HEK293 (cell line): ENCODE measurements around the gene R3HDM2.

Experiments
- CTCF ChIA-PET: fragments of 350-600 bp; formaldehyde crosslinking; extraction: SDS; loops from one replicate; lab custom pipeline; 2021; ENCODE audit warnings: antibody characterized with exemption; lab: Yijun Ruan, JAX
- POLR2A ChIA-PET: fragments of 300-600 bp; formaldehyde crosslinking; extraction: SDS; loops from one replicate; lab custom pipeline; 2020; ENCODE audit warnings: antibody characterized with exemption, inconsistent platforms; lab: Yijun Ruan, JAX
- H3K27ac ChIP-seq: fragments of 200-500 bp; sonication (Bioruptor generic); 2 replicates; pipeline ENCODE4 v1.5.1; 2014; ENCODE audit warnings: low read depth, low read length, control low read depth, inconsistent platforms; ENCODE audit errors: extremely low read depth
- H3K36me3 ChIP-seq, 2 experiments: fragments of 200-500 bp in 1 of 2; sonication (Bioruptor generic) in 1 of 2; 1 replicate in 1 of 2; 2 replicates in 1 of 2; pipeline ENCODE4 v1.5.1; 2014 to 2017; ENCODE audit warnings: inconsistent platforms in 2 of 2, low read length in 2 of 2; ENCODE audit not compliant: control insufficient read depth in 2 of 2, insufficient read depth in 1 of 2
- H3K4me1 ChIP-seq: fragments of 200-500 bp; sonication (Bioruptor generic); 2 replicates; pipeline ENCODE4 v1.5.1; 2014; ENCODE audit warnings: mild to moderate bottlenecking, low read length, inconsistent platforms; ENCODE audit not compliant: control insufficient read depth, insufficient read depth
- H3K4me3 ChIP-seq: 2 replicates; pipeline ENCODE4 v1.5.1; 2011; ENCODE audit warnings: low read depth, mild to moderate bottlenecking, control low read depth, low read length, moderate library complexity
- H3K9me3 ChIP-seq: fragments of 200-500 bp; sonication (Bioruptor generic); 2 replicates; pipeline ENCODE4 v1.5.1; 2014; ENCODE audit warnings: low read depth, low read length, inconsistent platforms; ENCODE audit not compliant: control insufficient read depth, insufficient read depth
- GFI1B ChIP-seq: fragments of 450-650 bp; formaldehyde crosslinking; IDR thresholded peaks from 2 replicates; pipeline ENCODE4 v1.5.1; 2016; ENCODE audit warnings: missing biosample characterization, missing genetic modification characterization
- GLIS2 ChIP-seq: fragments of 450-650 bp; formaldehyde crosslinking; IDR thresholded peaks from 2 replicates; pipeline ENCODE4 v1.5.1; 2016; ENCODE audit warnings: missing biosample characterization, missing genetic modification characterization
- KLF8 ChIP-seq: fragments of 450-650 bp; formaldehyde crosslinking; IDR thresholded peaks from 2 replicates; pipeline ENCODE4 v1.5.1; 2016; ENCODE audit warnings: missing biosample characterization, missing genetic modification characterization
- KLF9 ChIP-seq: fragments of 450-650 bp; formaldehyde crosslinking; IDR thresholded peaks from 2 replicates; pipeline ENCODE4 v1.5.1; 2016; ENCODE audit warnings: missing biosample characterization, missing genetic modification characterization, low read depth
- MYNN ChIP-seq: fragments of 450-650 bp; formaldehyde crosslinking; IDR thresholded peaks from 2 replicates; pipeline ENCODE4 v1.5.1; 2016; ENCODE audit warnings: missing biosample characterization, missing genetic modification characterization, borderline replicate concordance
- RBAK ChIP-seq: fragments of 450-650 bp; formaldehyde crosslinking; IDR thresholded peaks from 2 replicates; pipeline ENCODE4 v1.5.1; 2016; ENCODE audit warnings: missing biosample characterization, missing genetic modification characterization
- SP7 ChIP-seq: fragments of 450-650 bp; formaldehyde crosslinking; IDR thresholded peaks from 2 replicates; pipeline ENCODE4 v1.5.1; 2016; ENCODE audit warnings: missing biosample characterization, missing genetic modification characterization
- YY2 ChIP-seq: fragments of 450-650 bp; formaldehyde crosslinking; IDR thresholded peaks from 2 replicates; pipeline ENCODE4 v1.5.1; 2016; ENCODE audit warnings: missing biosample characterization, missing genetic modification characterization
- ZBTB20 ChIP-seq: fragments of 450-650 bp; formaldehyde crosslinking; IDR thresholded peaks from 2 replicates; pipeline ENCODE4 v1.5.1; 2016; ENCODE audit warnings: missing biosample characterization, missing genetic modification characterization
- ZBTB8A ChIP-seq: fragments of 450-650 bp; formaldehyde crosslinking; IDR thresholded peaks from 2 replicates; pipeline ENCODE4 v1.5.1; 2016; ENCODE audit warnings: missing biosample characterization, missing genetic modification characterization
- ZNF10 ChIP-seq: fragments of 450-650 bp; formaldehyde crosslinking; IDR thresholded peaks from 2 replicates; pipeline ENCODE4 v1.5.1; 2017; ENCODE audit warnings: missing biosample characterization, missing genetic modification characterization
- ZNF133 ChIP-seq: fragments of 450-650 bp; formaldehyde crosslinking; IDR thresholded peaks from 2 replicates; pipeline ENCODE4 v1.5.1; 2016; ENCODE audit warnings: missing biosample characterization, missing genetic modification characterization
- ZNF239 ChIP-seq: fragments of 450-650 bp; formaldehyde crosslinking; IDR thresholded peaks from 2 replicates; pipeline ENCODE4 v1.5.1; 2016; ENCODE audit warnings: missing biosample characterization, missing genetic modification characterization
- ZNF335 ChIP-seq: fragments of 450-650 bp; formaldehyde crosslinking; conservative IDR thresholded peaks from 2 replicates; pipeline ENCODE4 v1.5.1; 2016; ENCODE audit warnings: missing biosample characterization, missing genetic modification characterization
- ZNF416 ChIP-seq: fragments of 450-650 bp; formaldehyde crosslinking; IDR thresholded peaks from 2 replicates; pipeline ENCODE4 v1.5.1; 2016; ENCODE audit warnings: missing biosample characterization, missing genetic modification characterization
- ZNF473 ChIP-seq: fragments of 450-650 bp; formaldehyde crosslinking; IDR thresholded peaks from 2 replicates; pipeline ENCODE4 v1.5.1; 2017; ENCODE audit warnings: missing biosample characterization, missing genetic modification characterization
- ZNF514 ChIP-seq: fragments of 450-650 bp; formaldehyde crosslinking; IDR thresholded peaks from 2 replicates; pipeline ENCODE4 v1.5.1; 2016; ENCODE audit warnings: missing biosample characterization, missing genetic modification characterization
- ZNF544 ChIP-seq: fragments of 450-650 bp; formaldehyde crosslinking; IDR thresholded peaks from 2 replicates; pipeline ENCODE4 v1.5.0; 2017; ENCODE audit warnings: missing biosample characterization, missing genetic modification characterization
- ZNF677 ChIP-seq: fragments of 450-650 bp; IDR thresholded peaks from 2 replicates; pipeline ENCODE4 v1.5.0; 2018; ENCODE audit warnings: missing biosample characterization, mild to moderate bottlenecking, missing genetic modification characterization, moderate library complexity
- ZNF747 ChIP-seq: fragments of 450-650 bp; formaldehyde crosslinking; IDR thresholded peaks from 2 replicates; pipeline ENCODE4 v1.5.1; 2016; ENCODE audit warnings: missing biosample characterization, missing genetic modification characterization
- ZNF791 ChIP-seq: fragments of 450-650 bp; formaldehyde crosslinking; IDR thresholded peaks from 2 replicates; pipeline ENCODE4 v1.5.1; 2016; ENCODE audit warnings: missing biosample characterization, missing genetic modification characterization
- ZNF843 ChIP-seq: fragments of 450-650 bp; formaldehyde crosslinking; IDR thresholded peaks from 2 replicates; pipeline ENCODE4 v1.5.1; 2016; ENCODE audit warnings: missing biosample characterization, missing genetic modification characterization
- ZSCAN30 ChIP-seq: fragments of 450-650 bp; IDR thresholded peaks from 2 replicates; pipeline ENCODE4 v1.5.1; 2018; ENCODE audit warnings: missing biosample characterization, mild to moderate bottlenecking, missing genetic modification characterization, moderate library complexity
- TF ChIP-seq, protein P1 (sequence below): sonication (generic); formaldehyde crosslinking; IDR thresholded peaks from 2 replicates; pipeline ENCODE4 v1.8.1; 2022; ENCODE audit warnings: mild to moderate bottlenecking, moderate library complexity, missing genetic modification reagents
- TF ChIP-seq, protein P2 (sequence below): fragments of 450-650 bp; formaldehyde crosslinking; IDR thresholded peaks from 2 replicates; pipeline ENCODE4 v1.5.1; 2016; ENCODE audit warnings: missing biosample characterization, missing genetic modification characterization
- TF ChIP-seq, protein P3 (sequence below): fragments of 450-650 bp; formaldehyde crosslinking; IDR thresholded peaks from 2 replicates; pipeline ENCODE4 v1.5.1; 2016; ENCODE audit warnings: missing biosample characterization, missing genetic modification characterization, low read depth
- TF ChIP-seq, protein P4 (sequence below): fragments of 450-650 bp; formaldehyde crosslinking; IDR thresholded peaks from 2 replicates; pipeline ENCODE4 v1.5.1; 2016; ENCODE audit warnings: missing biosample characterization, missing genetic modification characterization
- TF ChIP-seq, protein P5 (sequence below): fragments of 450-650 bp; formaldehyde crosslinking; IDR thresholded peaks from 2 replicates; pipeline ENCODE4 v1.5.1; 2016; ENCODE audit warnings: missing biosample characterization, missing genetic modification characterization

The R3HDM2 gene

DNA sequence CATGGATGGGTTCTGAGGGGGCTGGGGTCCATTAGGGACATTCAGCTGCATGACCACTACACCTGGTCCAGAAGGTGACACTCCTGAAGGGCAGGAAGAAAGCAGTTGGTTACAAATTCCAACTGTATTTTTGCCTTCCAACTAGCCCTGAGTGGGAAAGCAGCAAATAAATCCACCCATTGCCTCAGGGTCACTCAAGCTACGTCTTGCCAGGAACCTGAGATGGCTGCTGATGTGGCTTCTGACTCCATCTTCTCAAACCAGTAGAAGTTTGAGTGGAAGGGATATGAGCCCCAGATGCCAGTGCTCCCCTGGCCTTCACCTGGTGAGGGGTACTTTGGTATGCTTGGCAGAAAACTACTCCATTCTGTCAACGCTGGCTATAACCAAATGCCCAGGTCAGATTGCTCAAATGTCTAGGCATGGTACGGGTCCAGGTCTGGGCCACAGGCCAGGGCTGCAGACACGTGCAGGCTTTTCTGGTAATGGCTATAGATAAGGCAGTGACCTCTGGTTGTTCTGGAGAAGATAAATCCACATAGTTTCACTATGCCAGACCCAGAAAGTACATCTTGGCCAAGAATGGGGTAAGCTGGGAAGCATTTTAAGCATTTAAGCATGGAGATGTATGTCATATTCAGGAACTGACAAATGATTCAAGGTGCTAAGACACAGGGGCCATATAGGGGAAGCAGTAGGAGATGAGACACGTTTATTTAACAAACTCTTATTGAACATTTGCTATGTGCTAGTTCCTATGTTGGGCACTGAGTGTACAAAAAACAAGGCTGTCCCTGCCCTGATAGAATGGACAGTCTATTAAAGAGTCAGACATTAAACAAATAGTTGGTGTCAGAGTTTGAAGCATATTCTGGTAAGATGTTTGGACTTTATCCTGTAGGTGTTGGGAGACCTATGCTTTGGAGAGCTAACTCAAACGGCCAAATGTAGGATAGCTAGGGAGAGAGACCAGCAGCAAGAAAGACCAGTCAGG lies 171.6 kb downstream of the R3HDM2 start:
- Histone ChIP-seq H3K4me1 (peaks cover 13% of the 10 kb centered on the region; the same call in 1 of the 2 replicates), H3K27ac (no peak overlapping the region), H3K36me3 (peaks cover 7 to 69% of the 10 kb centered on the region in 2 experiments), H3K9me3 (no peaks in the 10 kb centered on the region), H3K4me3 (no peak overlapping the region)
- CTCF ChIA-PET, result interaction anchor here (1.2 to 8.8 kb wide), 4 partner anchors 15 to 199 kb away, joined by 5 to 151 read pairs (median 6); partner anchors contain the start of gene INHBE
- POLR2A ChIA-PET, result interaction anchor here (1.1 kb wide), 1 partner anchor 193 kb away, joined by 4 read pairs; no protein-coding TSS in a partner anchor
- TF ChIP-seq ZNF747 (tag by site-specific recombination) (no peak), YY2 (no peak), ZNF416 (tag by site-specific recombination) (no peak), ZNF544 (tag by site-specific recombination) (no peak), SP7 (tag by site-specific recombination) (no peak), ZBTB20 (tag by site-specific recombination) (no peak), ZNF473 (tag by site-specific recombination) (no peak), MYNN (no peak), ZBTB8A (tag by site-specific recombination) (no peak), ZNF791 (tag by site-specific recombination) (no peak), KLF8 (tag by site-specific recombination) (no peak), KLF9 (tag by site-specific recombination) (no peak), ZNF239 (no peak), ZNF133 (tag by site-specific recombination) (no peak)
- TF ChIP-seq, protein P1, sequence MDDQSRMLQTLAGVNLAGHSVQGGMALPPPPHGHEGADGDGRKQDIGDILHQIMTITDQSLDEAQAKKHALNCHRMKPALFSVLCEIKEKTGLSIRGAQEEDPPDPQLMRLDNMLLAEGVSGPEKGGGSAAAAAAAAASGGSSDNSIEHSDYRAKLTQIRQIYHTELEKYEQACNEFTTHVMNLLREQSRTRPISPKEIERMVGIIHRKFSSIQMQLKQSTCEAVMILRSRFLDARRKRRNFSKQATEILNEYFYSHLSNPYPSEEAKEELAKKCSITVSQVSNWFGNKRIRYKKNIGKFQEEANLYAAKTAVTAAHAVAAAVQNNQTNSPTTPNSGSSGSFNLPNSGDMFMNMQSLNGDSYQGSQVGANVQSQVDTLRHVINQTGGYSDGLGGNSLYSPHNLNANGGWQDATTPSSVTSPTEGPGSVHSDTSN (CRISPR knock-in tag), result no peak

DNA sequence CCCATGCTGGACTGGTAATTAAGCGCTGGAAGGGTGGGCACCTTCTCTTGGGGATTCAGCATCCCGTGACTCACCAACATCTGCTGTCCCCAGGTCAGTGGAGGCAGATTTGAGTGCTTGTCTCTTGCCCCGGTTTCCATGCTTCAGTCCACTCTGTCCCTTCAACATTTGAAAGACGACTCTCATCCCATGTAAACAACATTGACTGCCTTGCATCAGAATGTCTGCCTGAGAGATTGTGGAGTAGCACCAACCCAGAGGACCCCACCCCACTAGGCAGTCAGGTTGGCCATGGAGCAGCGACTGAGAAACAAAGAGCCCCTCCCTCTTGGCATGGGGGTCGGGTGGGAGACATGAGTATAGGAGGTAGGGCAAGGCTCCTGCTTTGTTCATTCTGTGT lies 174.9 kb downstream of the R3HDM2 start:
- Histone ChIP-seq H3K27ac (no peak overlapping the region), H3K4me3 (no peak overlapping the region), H3K4me1 (0 out of 2 replicates have a peak, but pooled peaks cover 2% of the 10 kb centered on the region), H3K36me3 (peaks cover 7 to 65% of the 10 kb centered on the region in 2 experiments), H3K9me3 (no peaks in the 10 kb centered on the region)
- CTCF ChIA-PET, result interaction anchor here (1.0 kb wide), 1 partner anchor 42 kb away, joined by 3 read pairs; no protein-coding TSS in a partner anchor
- POLR2A ChIA-PET, result no interaction called here
- no peak for TF ChIP-seq GLIS2
- no peak for TF ChIP-seq RBAK (tag by site-specific recombination)
- TF ChIP-seq ZNF335 (tag by site-specific recombination), result no peak
- no peak for TF ChIP-seq GFI1B
- TF ChIP-seq ZNF10 (tag by site-specific recombination), result no peak
- TF ChIP-seq, protein P2, sequence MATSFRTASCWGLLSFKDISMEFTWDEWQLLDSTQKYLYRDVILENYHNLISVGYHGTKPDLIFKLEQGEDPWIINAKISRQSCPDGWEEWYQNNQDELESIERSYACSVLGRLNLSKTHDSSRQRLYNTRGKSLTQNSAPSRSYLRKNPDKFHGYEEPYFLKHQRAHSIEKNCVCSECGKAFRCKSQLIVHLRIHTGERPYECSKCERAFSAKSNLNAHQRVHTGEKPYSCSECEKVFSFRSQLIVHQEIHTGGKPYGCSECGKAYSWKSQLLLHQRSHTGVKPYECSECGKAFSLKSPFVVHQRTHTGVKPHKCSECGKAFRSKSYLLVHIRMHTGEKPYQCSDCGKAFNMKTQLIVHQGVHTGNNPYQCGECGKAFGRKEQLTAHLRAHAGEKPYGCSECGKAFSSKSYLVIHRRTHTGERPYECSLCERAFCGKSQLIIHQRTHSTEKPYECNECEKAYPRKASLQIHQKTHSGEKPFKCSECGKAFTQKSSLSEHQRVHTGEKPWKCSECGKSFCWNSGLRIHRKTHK, result no peak
- no peak for TF ChIP-seq ZSCAN30 (tag by site-specific recombination)
- TF ChIP-seq, protein P3, sequence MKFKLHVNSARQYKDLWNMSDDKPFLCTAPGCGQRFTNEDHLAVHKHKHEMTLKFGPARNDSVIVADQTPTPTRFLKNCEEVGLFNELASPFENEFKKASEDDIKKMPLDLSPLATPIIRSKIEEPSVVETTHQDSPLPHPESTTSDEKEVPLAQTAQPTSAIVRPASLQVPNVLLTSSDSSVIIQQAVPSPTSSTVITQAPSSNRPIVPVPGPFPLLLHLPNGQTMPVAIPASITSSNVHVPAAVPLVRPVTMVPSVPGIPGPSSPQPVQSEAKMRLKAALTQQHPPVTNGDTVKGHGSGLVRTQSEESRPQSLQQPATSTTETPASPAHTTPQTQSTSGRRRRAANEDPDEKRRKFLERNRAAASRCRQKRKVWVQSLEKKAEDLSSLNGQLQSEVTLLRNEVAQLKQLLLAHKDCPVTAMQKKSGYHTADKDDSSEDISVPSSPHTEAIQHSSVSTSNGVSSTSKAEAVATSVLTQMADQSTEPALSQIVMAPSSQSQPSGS, result no peak
- TF ChIP-seq, protein P4, sequence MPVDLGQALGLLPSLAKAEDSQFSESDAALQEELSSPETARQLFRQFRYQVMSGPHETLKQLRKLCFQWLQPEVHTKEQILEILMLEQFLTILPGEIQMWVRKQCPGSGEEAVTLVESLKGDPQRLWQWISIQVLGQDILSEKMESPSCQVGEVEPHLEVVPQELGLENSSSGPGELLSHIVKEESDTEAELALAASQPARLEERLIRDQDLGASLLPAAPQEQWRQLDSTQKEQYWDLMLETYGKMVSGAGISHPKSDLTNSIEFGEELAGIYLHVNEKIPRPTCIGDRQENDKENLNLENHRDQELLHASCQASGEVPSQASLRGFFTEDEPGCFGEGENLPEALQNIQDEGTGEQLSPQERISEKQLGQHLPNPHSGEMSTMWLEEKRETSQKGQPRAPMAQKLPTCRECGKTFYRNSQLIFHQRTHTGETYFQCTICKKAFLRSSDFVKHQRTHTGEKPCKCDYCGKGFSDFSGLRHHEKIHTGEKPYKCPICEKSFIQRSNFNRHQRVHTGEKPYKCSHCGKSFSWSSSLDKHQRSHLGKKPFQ (tag by site-specific recombination), result no peak
- TF ChIP-seq ZNF514 (tag by site-specific recombination), result no peak
- TF ChIP-seq ZNF677 (tag by site-specific recombination), result no peak
- no peak for TF ChIP-seq ZNF843
- TF ChIP-seq, protein P5, sequence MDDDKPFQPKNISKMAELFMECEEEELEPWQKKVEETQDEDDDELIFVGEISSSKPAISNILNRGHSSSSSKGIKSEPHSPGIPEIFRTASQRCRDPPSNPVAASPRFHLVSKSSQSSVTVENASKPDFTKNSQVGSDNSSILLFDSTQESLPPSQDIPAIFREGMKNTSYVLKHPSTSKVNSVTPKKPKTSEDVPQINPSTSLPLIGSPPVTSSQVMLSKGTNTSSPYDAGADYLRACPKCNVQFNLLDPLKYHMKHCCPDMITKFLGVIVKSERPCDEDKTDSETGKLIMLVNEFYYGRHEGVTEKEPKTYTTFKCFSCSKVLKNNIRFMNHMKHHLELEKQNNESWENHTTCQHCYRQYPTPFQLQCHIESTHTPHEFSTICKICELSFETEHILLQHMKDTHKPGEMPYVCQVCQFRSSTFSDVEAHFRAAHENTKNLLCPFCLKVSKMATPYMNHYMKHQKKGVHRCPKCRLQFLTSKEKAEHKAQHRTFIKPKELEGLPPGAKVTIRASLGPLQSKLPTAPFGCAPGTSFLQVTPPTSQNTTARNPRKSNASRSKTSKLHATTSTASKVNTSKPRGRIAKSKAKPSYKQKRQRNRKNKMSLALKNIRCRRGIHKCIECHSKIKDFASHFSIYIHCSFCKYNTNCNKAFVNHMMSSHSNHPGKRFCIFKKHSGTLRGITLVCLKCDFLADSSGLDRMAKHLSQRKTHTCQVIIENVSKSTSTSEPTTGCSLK (tag by site-specific recombination), result no peak
